WI38 (cell line): ENCODE results near the gene MYRIP.
"Not testable (repeated sequence)": the region's sequence is repeated elsewhere in the genome, so short reads cannot be mapped to it uniquely, and the experiment has no call there.

Experiments
- H3K4me3 ChIP-seq: 2 replicates; pipeline ENCODE4 v1.5.1; 2011; ENCODE audit warnings: low read depth, mild to moderate bottlenecking, control low read depth, low read length
- TF ChIP-seq, protein P1 (sequence below): IDR thresholded peaks from 2 replicates; pipeline ENCODE4 v1.5.1; 2012; ENCODE audit warnings: low read depth, mild to moderate bottlenecking, control low read depth, low read length

Gene MYRIP

DNA sequence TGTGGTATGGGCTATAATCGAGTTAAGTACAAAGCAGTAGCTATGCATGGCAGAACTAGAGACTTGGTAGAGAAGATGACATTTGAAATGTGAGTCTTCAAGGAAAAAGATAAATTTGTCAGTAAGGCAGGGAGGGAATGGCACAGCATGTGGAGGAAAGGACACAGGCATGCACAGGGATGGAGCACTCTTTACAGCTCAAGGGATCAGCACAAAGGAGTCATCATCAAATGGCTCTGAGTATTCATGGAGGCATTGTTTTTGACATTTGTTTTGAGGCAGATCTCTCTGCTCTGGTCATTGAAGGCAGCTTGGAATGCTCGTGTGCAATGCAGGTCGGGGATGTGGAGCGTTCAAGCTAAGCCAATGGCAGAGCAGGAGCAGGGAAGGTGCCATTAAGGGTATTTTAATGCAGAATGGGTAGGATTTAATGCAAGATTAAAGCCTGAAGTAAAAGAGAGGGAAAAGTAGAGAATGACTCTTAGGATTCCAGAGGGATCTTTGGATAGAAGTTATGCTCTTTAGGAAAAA lies 213.0 kb downstream of the MYRIP start:
- no peak overlapping the region for H3K4me3 ChIP-seq
- TF ChIP-seq, protein P1, sequence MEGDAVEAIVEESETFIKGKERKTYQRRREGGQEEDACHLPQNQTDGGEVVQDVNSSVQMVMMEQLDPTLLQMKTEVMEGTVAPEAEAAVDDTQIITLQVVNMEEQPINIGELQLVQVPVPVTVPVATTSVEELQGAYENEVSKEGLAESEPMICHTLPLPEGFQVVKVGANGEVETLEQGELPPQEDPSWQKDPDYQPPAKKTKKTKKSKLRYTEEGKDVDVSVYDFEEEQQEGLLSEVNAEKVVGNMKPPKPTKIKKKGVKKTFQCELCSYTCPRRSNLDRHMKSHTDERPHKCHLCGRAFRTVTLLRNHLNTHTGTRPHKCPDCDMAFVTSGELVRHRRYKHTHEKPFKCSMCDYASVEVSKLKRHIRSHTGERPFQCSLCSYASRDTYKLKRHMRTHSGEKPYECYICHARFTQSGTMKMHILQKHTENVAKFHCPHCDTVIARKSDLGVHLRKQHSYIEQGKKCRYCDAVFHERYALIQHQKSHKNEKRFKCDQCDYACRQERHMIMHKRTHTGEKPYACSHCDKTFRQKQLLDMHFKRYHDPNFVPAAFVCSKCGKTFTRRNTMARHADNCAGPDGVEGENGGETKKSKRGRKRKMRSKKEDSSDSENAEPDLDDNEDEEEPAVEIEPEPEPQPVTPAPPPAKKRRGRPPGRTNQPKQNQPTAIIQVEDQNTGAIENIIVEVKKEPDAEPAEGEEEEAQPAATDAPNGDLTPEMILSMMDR, result no peak

DNA sequence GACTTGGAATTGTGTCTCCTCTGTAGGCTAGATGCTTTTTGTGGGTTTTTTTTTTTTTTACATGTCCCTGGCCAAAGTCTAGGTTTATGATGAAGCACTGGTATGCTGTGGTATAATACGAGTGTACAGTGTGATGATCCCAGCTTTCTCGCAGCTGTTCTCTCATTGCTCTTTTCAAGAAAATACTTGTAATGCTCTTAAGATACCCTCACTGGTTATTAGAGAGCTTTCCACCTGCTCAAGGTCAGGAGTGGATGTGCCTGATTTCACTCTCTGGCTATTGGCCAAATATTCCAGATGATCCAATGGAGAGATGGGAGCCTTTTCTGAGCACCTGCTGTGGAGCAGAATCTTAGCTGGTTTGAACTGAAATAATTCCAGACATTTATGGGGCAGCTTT lies 215.1 kb downstream of the MYRIP start:
- TF ChIP-seq, protein P1, result no peak
- no peak overlapping the region for H3K4me3 ChIP-seq

- H3K4me3 ChIP-seq, result not testable (repeated sequence)
Observed at GRCh38 chr3:40025892-40026291, 216.5 kb downstream of the MYRIP start.

DNA sequence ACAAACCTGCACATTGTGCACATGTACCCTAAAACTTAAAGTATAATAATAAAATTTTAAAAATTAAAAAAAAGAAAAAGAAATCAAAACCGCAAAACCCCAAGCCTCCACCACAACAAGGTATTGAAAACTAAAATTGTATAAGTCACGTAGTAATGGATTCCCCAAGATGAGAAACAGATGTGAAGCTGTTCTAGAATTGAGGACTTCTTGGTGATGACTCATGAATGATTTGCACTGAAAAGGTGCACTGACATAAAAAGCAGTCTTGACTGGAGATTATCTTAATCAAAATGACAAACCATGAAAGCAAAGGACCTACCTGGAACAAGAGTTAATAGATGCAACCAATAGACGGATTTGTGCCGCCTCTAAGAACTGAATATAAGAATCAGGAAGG lies 225.8 kb downstream of the MYRIP start:
- TF ChIP-seq, protein P1, result no peak
- no peak overlapping the region for H3K4me3 ChIP-seq

DNA sequence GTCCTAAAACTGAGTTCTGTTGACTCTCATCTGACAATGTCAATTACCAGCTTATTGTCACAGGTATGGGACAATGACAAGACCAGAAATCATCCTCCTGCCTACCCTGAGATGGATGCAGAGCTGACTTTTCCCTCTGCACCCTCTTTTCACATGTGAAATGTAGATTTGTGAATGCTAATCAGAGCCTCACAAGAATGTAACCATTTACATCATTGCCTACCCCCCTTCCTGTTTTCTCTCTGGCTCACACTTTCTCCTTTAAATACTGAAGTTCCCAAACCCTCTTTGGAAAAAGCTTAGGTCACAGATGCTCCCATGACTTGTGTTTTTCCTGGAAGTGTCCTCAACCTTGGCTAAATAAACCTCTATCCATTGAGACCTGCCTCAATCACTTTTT lies 228.2 kb downstream of the MYRIP start:
- no peak overlapping the region for H3K4me3 ChIP-seq
- TF ChIP-seq, protein P1, result no peak

DNA sequence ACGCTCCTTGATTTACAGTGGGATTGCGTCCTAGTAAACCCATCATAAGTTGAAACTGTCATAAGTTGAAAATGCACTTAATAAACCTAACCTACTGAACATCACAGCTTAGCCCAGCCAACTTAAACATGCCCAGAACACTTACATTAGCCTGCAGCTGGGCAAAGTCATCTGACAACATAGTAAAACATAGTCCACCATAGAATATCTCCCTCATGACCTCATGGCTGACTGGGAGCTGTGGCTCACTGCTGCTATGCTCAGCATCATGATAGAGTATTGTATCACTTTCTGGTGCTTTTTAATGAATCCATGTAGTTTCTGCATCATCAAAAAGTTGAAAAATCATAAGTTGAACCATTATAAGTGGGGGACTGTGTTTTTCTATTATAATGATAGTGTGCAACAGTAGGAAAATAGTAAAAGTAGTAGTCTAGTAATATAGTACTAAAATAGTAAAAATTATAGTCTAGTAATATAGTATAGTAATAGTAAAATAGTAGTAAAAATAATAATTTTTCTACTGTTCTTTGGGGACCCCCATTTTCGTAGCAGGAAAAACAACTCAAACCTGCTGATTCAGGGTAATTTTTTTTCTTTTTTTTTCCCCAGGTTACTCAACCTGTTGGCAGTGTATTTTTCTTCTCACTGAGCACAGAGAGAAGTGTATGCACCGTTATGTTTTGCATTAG lies 233.5 kb downstream of the MYRIP start:
- TF ChIP-seq, protein P1, result no peak
- H3K4me3 ChIP-seq, result no peak overlapping the region

DNA sequence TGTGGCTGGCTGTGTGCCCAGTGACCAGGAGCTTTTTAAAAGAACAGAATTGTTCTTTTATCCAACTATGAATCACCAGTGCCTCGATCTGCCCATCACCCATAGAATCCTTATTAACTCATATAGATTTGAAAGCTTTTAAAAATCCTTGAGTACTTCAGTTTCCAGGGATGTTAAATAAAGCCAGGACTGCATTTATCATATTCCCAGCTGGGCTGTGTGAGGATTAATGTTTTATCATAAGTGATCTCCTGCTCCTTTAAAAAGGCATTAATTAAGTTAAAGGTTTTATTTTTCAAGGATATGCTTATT lies 234.0 kb downstream of the MYRIP start:
- no peak overlapping the region for H3K4me3 ChIP-seq
- TF ChIP-seq, protein P1, result no peak

DNA sequence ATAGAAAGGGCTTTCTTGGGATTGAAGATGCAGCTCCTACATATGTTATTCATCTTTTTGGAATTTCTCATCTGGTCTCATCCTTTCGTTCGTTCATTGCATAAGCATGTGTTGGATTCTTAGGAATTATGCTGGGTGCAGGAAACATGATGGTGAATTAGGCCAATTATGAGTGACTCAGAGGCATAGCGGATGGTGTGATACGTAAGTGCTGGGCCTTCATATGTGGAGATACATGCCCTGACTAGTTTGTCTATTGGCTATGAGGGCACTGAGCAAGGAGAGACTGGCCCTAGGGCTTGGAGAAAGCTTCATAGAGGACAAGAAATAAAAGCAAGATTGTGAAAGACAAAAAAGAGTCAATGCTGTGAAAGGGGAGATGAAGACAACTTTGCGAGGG lies 235.1 kb downstream of the MYRIP start:
- TF ChIP-seq, protein P1, result no peak

More for the DNA sequence above, 235.1 kb downstream of the MYRIP start:
- no peak overlapping the region for H3K4me3 ChIP-seq
